Right hindlimb (tissue), 1 donor: Measurements from ENCODE around the gene DFFA.
"Not testable (repeated sequence)": the region's sequence is repeated elsewhere in the genome, so short reads cannot be mapped to it uniquely, and the experiment has no call there.

Experiments
- DNase-seq: peaks from one replicate; pipeline ENCODE4 v3.0.0-alpha.2; 2018

DFFA gene, protein sequence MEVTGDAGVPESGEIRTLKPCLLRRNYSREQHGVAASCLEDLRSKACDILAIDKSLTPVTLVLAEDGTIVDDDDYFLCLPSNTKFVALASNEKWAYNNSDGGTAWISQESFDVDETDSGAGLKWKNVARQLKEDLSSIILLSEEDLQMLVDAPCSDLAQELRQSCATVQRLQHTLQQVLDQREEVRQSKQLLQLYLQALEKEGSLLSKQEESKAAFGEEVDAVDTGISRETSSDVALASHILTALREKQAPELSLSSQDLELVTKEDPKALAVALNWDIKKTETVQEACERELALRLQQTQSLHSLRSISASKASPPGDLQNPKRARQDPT

DNA sequence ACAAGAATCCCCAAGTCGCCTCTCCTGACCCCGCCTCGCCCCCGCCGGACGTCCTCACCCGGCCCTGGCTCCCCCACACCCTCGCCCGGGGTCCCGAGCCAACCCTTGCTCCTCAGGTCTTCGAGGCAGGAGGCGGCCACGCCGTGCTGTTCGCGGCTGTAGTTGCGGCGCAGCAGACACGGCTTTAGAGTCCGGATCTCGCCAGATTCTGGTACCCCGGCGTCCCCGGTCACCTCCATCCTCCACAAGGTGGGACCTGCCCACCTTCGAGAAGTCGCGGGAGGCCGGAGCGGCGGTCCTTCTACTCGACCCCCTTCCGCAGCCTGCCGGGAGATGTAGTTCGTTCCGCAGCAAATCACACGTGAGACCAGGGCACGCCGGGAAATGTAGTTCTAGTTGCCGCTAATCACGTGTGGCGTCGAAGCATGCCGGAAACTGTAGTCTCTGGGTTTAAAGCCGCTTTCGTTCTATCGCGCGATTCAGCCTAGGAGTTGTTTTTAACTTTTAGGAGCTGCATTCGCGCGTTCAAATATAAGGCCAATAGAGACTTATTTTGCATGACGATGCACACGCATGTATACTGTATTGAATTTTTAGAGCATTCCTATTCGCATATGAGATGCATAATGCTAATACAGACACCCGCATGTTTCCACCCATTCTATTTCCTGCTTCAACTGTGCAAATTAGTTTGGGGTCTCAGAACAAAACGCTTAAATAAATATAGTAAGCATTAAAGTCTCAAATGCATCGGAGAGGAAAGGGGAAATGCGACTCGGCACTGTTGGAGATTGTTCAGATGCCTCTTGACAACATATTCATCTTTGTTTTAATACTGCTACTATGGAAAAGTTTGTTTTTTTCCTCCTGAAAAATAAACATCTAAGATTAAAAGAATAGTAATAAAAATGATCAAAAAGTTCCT, at the start of gene DFFA:
DFFA (minus strand) TSS at position 310 of the 925 bp plus-strand sequence; CDS start at position 239, 71 bp downstream.
- peak; percentile 98 for DNase-seq

DNA sequence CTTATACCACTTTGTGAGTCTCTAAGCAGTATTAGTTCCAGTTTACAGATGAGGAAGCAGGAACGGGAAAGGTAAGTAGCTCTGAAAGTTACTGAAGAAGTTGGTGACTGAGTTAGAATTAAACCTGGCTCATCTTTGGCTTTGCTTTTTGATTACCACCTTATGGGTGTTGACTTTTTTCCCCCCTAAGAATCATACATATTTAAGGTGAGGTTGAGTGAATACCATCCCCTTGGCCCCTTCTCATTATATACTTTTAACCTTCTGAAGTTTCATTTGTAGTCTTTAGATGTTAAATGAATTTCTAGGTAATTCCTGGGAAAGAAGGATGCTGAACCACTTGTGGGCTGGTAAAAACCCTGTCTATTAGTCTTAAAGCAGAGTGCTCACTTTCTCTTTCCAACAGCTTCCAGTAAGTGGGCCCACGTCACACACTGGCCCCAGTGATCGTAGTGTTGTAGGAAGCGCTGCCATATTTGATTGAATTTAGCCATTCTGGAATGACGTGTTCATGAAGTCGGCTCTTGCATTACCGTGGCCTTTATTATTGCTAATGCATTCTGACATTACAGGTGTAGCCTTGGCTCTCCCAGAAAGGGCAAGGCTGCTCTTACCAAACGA, 49.3 kb upstream of the DFFA start:
- no peak for DNase-seq

GRCh38 chr1:10520952-10521351, 48.6 kb upstream of the DFFA start:
- DNase-seq: no peak

- no peak for DNase-seq
These were observed 48.2 kb upstream of the DFFA start for GRCh38 chr1:10520497-10520896.

DNA sequence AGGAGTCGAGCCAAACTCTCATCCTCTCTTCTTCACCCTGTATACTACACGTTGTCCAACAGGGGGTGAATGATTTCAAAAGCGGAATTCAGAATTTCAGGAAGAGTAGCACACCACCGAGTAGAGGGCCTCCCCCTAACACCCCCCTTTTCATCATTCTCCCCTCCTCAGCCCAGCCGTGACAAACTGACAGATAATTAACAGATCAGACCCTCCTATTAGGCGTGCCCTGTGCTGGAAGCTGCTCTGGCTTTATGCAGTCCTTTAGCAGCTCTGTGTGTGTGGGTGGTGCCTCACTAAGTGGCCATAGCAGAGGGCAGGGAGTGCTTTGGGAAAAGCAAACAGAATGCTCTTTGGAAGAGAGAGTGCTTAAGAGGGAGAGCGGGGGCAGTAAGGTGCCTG, 46.7 kb upstream of the DFFA start:
- DNase-seq: no peak

DNA sequence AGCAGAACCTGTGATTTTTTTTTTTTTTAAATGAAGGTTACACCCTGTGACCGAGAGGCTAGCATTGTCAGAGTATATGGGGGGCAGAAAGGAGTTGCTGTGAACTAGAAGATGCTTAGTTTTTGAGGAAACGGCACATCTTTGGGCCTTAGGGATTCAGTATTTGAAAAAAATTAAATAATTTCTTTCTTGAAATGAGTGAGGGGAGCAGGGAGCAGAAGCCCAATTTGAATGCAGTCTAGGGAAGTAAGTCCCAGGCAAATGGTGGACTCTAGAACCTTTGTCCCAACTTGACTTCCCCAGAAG, 45.3 kb upstream of the DFFA start:
- DNase-seq: no peak

- DNase-seq: no peak
These were observed 44.8 kb upstream of the DFFA start for GRCh38 chr1:10516925-10517676.

- no peak for DNase-seq
These were observed 43.8 kb upstream of the DFFA start for GRCh38 chr1:10515976-10516750.

DNA sequence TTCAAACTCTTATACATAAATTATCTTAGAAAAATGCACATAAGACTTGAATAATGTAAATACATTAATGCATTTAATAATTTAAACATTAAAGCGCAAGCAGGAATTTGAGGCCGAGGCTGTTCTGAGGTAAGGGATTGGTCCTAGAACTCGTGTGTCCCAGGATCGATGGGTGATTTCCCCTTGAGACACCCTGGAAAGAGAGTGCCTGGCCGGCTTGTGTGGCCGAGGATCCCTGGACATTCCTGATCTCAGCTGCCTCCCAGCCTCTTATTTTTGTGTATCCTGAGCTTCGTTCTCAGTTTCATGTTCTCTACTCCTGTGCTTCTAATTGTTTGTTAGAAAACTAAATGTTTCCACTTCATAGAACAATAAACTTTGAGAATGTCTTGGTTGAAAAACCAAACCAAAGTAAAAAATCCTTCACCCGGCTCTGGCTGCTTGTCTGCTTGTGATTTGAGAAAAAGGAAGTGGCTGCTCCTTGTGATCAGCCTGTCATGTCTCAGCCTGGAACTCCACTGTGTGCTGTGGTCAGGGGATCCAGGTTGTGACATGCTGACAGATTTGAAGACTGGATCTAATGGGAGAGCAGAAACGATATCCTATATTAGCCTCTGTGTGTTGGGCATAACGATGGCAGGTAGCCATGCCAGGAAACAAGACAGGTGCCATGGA, 43.1 kb upstream of the DFFA start:
- DNase-seq: no peak

DNA sequence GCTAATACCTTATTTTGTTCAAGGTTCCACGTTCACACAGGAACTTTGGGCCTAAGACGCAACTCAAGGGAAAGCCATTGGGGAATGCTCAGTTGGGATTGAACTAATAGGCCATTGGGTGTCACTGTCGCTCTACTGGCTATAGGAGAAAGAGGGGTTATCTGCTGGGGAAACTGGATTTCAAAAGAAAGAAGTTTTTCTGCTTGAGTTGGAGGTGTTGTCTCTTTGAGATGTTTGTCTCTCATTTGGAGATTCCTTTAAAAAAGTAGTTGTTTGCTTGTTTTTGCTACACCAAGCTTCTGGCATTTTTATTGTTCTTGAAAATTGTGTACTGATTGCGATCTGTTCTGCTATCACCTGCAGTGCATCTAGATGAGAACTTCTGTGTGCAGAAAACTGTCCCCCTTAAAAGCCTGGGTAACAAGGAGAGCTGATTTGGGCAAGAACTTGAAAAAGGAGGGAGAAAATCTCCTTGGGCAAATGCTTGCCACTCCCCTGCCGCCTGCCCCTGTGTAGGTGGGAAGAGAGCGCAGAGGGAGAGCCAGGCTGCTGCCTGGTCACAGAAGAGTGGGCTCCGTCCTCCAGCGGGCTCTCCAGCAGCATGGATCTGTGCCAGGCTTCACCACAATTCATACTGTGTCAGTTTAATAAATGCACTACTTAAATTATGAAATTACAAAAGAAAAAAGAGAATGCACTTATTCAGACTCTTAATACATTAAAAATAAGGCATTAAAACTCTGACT, 42.3 kb upstream of the DFFA start:
- no peak for DNase-seq

DNA sequence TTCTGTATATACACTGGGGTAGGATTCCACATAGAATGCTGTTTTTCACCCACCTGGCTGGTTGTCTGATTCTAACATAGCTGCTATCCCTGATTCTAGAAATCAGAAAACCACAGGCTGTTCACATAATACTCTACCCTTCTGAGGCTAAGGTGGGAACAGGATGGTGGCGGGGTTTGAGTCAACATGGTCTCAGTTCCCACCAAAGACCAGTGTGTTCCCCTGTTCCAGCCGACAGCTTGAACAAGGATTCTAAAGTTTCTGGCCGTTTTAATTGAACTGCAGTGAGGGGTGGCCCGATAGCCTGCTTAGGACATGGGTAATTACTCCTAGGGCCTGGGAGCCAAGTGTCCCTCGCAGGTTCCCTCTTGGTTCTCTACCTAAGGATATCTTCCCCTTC, 40.9 kb upstream of the DFFA start:
- DNase-seq: no peak

- DNase-seq: no peak
These were observed 39.2 kb upstream of the DFFA start for GRCh38 chr1:10511494-10511885.

DNA sequence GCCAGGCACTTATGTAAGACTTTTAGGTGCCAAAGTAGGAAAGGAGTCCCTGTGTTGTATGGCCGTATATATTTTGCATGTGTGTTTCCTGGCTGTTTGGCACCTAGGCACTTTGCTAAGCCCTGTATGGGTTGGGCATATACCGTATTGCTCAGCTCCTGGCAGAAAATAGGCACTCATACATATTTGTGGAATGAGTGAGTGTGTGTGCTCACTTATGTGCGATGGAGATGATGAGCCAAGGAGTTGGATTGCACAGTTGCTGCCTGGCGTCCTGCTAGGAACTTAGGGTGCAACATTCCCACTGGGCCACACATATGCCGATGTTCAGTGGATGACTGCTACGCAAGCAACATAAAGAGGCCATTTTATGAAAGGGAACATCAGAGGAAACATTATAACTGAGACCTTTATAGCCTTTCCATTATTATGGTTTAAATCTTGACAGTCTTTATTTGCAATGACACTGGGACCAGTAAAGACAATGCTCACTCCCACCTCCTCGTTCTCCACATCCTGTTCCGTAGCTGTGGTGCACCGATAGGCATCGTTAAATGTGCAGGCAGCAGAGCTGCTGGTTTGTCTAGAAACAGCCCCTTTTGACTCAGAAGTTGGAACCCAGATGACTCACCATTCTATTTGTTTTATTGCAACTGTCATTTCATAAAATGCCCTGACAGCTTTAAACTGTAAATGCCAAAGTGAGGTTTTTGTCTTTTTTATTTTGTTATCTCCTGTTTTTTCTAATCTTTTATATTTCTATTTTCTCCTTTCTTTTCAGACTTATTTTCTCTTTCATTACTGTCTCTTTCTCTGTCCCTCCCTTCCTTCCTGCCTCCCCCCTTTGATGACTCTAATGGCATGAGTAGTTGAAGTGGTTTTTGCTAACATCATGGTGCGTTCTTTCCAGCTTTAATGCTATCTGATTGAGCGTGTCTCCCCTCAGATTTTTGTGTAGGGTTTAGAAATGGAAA, 38.5 kb upstream of the DFFA start:
- no peak for DNase-seq

- DNase-seq: no peak
These were observed 37.6 kb upstream of the DFFA start for GRCh38 chr1:10509809-10510509.

DNA sequence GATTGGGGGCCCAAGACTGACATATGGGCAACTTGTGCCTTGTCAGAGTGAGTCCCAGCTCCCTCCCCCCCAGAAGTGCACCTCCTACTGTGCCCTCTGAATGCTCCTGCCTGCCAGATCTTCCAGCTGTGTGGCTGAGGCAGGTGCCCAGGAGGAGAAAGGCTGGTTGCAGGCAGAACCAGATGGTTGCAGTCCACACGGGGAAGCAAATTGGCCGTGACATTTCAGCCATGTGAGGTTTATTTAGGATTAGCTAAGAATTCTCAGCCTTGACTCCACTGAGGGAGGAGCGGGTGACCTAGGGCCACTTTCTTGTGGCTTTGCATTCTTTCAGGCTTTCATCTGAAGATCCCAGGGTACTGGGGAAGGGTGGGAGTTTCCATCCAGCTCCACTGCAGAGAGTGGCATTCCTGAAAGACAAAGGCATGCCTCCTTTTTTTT, 36.2 kb upstream of the DFFA start:
- peak; percentile 42 for DNase-seq

GRCh38 chr1:10507111-10507879, 35.0 kb upstream of the DFFA start:
- DNase-seq: peak; percentile 70

DNA sequence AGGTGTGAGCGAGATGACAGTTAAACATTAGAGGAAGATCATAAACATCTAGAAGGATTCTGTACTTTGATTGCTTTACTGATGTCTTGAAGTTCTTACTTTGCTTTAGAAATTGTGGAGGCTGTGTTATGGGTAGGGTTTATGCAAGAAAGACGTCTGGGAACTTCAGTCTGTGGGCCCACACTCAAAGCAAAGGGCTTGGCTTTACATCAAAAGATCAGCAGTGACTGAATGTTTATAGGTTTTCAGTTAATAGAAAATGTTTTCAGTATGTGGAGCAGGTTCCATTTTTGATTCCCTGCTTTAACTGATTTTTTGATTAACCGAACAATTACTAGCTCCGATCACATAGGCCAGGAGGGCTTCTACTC, 34.3 kb upstream of the DFFA start:
- DNase-seq: no peak

- DNase-seq: not testable (repeated sequence)
These were observed 33.8 kb upstream of the DFFA start for GRCh38 chr1:10506046-10506676.
